NOMO-1 treated with DMSO at 0.1 percent for 48 hours (cell line): ENCODE results near the gene C3.
"Not testable (repeated sequence)": the region's sequence is repeated elsewhere in the genome, so short reads cannot be mapped to it uniquely, and the experiment has no call there.

Experiments used
- DNase-seq: peaks from one replicate; lab custom pipeline; 2025; ENCODE audit not compliant: unreplicated experiment; lab: John Stamatoyannopoulos, UW

The C3 gene

GRCh38 chr19:6713773-6714692 is 6.4 kb downstream of the C3 start:
- DNase-seq: no peak

- DNase-seq: no peak
Observed at GRCh38 chr19:6712692-6713670, 7.5 kb downstream of the C3 start.

GRCh38 chr19:6712231-6712630 is 8.2 kb downstream of the C3 start:
- no peak for DNase-seq

DNA sequence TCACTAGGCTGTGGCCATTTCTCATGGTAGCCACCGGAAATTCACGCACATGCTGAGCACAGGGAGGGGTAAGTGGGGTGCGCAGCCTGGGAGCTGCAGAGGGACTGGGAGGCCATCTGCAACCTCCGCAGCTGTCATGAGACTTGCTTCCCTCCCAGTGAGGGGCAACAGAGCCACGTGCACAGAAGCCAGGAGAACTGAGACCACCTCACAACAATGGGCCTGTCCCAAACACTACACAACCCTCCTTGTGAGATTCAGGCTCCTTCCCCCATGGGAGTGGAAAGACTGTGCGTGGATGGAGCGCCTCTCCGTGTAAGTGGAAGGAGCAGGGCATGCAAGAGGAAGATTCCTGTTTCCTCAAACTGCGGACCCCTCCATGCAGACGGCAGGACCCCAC is 8.8 kb downstream of the C3 start:
- DNase-seq: no peak

DNA sequence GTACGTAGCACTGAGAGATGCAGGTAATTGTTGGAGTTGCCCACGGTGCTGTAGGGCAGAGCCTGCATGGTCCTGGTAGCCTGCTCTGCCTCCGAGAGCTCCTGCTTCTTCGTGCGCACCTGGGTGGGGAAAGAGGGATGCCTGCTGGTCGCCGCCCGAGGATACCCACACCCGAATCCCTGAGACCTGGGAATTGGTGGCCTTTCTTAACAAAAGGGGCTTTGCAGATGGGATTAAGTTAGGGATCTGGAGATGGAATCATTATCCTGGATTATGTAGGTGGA is 9.4 kb downstream of the C3 start:
- DNase-seq: no peak

- no peak for DNase-seq
Observed at GRCh38 chr19:6710273-6711077, 10.0 kb downstream of the C3 start.

- DNase-seq: no peak
Observed at GRCh38 chr19:6709549-6709948, 10.9 kb downstream of the C3 start.

DNA sequence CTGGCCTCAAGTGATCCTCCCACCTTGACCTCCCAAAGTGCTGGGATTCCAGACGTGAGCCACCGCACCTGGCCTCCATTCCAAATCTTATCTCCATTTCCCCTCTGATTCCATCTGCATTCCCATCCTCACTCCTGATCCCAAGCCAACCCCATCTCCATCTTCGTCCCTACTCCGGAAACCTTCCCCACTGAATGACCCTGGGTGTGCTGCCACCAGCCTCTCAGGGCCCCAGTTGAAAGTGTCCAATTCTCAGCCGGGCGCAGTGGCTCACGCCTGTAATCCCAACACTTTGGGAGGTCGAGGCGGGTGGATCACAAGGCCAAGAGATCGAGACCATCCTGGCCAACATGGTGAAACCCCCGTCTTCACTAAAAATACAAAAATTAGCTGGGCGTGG is 11.5 kb downstream of the C3 start:
- DNase-seq: not testable (repeated sequence)

GRCh38 chr19:6708346-6708745 is 12.1 kb downstream of the C3 start:
- no peak for DNase-seq

- DNase-seq: no peak
Observed at GRCh38 chr19:6707658-6708018, 12.8 kb downstream of the C3 start.

DNA sequence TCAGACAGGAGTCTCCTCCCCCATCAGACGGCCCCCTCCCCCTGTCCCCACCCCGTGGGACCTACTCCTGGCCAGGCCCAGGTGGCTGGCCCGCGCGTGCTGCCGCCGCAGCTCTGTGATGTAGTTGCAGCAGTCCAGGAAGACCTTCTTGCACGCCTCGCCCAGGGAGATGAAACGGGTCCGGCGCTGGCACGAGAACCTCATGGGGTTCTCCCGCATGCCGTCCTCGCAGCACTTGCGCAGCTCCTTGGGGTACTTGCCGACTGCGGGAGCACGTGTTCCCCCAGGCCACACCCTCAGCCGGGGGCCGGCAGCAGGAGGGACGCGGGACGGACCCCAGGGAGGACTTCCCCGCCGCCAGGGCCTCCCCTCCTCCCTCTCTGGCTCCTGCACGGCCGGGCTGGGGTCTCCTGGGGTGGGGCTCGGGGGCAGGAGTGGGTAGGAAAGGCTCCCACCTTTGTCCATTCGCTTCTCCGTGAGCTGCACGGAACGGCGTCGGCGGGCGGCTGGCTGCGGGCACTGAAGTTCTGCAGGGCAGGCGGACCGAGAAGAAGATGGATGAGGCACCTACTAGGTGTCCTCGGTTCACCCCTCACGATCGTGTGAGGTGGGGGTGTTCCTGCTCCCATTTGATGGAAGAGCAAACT is 13.3 kb downstream of the C3 start:
- DNase-seq: no peak

DNA sequence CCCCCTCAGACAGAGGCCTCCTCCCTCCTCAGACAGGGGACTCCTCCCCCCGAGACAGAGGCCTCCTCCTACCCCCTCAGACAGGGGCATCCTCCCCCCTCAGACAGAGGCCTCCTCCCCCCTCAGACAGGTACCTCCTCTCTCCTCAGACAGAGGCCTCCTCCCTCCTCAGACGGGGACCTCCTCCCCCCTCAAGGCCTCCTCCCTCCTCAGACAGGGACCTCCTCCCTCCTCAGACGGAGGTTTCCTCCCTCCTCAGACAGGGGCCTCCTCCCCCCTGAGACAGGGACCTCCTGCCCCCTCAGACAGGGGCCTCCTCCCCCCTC is 13.9 kb downstream of the C3 start:
- DNase-seq: no peak

DNA sequence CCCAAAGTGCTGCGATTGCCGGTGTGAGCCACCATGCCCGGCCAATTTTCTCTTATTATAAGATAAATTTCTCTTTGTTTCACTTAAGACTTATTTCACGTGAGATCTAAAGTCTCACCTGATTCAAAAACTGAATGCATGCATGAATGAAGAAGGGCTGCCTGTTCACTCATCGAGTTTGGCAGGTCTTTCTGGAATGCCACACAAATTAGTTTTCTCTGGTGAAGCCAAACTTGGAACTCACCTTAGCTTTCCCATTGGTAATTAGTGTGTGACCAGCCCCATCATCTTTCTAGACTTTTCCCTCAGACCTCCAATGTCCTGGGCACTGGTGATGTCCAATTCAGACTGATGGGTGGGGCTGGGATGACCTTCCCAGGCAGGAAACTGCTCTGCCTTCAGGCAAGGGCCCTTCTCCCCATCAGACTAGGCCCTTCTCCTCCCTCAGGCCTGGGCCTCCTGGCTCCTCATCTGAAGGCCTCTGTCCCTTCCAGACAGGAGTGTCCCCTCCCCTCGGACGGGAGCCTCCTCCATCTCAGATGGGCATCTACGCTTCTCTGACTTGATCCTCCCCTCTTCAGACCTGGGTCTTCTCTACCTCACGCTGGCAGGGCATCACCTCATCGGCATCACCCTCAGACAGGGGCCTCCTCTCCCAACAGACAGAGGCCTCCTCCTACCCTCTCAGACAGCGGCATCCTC is 14.4 kb downstream of the C3 start:
- DNase-seq: no peak

DNA sequence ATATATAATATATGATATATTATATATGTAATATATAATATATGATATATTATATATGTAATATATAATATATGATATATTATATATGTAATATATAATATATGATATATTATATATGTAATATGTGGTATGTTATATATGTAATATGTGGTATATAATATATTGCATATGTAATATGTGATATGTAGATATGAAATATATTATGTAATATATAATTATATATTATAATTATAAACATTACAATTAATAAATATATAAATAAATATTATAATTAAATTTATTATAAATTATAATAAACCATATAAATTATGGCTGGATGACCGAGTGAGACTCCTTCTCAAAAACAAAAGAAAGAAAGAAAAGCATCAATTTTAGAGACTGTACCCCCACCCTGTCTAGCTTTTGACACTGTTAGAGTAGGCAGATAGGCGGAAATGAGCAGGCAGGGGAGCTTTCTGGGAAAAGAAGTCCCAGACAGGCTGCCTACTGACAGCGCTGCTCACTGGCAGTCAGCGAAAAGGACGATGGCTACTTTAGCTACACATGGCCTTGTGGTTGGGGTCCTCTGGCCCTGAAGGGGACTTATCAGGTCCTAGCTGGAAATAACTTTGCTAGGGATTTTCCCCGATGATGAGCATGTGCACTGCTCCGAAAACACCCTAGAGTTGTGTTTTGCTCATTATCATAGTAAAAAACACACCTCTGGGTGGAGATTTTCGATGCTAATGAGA is 19.7 kb downstream of the C3 start:
- DNase-seq: no peak

- no peak for DNase-seq
Observed at GRCh38 chr19:6699935-6700334, 20.5 kb downstream of the C3 start.

- DNase-seq: peak; percentile 54
Observed at GRCh38 chr19:6697291-6697690, 23.2 kb downstream of the C3 start.

- no peak for DNase-seq
Observed at GRCh38 chr19:6696239-6696820, 24.1 kb downstream of the C3 start.

DNA sequence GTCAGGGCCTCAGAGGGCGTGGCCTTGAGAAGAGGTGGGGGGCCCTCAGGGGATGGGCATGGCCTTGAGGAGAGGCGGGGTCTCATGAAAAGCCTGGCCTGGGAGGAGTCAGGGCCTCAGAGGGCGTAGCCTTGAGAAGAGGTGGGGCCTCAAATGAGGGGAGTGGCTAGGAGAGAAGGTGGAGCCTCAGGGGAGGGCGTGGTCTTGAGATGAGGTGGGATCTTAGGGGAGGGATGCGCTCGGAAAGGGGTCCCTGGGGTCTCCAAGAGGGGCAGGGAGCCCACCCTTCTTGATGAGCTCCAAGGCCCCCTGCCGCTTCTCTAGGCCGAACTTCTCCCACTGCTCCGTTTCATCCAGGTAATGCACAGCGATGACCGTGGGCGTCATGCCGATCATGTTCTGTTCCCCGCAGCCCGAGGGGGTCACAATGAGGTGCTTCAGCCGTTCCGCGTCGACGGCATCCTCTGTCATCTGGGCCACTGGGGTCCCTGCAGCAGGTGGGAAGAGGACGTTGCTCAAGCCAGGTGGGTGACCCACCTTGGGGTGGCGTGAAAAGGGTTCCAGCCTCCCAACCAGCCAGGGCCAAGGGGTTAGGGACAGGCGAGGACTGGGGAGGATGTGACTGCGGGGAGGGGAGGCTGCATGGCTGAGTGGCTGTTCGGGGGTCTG is 26.2 kb downstream of the C3 start:
- DNase-seq: no peak

GRCh38 chr19:6693681-6694080 is 26.8 kb downstream of the C3 start:
- DNase-seq: no peak
